ENCODE data around the gene SETD3.
"Not testable (repeated sequence)": the region's sequence is repeated elsewhere in the genome, so short reads cannot be mapped to it uniquely, and the experiment has no call there.

DNA sequence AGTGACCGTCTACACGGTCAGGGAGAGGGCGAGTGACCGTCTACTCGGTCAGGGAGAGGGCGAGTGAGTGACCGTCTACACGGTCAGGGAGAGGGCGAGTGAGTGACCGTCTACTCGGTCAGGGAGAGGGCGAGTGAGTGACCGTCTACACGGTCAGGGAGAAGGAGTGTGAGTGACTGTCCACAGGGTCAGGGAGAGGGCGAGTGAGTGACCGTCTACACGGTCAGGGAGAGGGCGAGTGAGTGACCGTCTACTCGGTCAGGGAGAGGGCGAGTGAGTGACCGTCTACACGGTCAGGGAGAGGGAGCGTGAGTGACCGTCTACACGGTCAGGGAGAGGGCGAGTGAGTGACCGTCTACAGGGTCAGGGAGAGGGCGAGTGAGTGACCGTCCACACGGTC, 132.4 kb downstream of the SETD3 start:
- TF ChIP-seq EZH2phosphoT487 (IDR thresholded peaks at IDR 0.05; ENCODE audit: insufficient read depth, low read depth); EZH2 (IDR thresholded peaks at IDR 0.05; ENCODE audit: insufficient read depth, poor library complexity, severe bottlenecking): not testable (repeated sequence)

All from GM23248 (cell line).